Kidney epithelial cell (primary cell): ENCODE measurements around the gene ZNF503. TPM values are rescaled to one million over a fixed set of nuclear protein-coding genes. Genes with fewer than 3 reads are reported as not detected.

Experiments used
- DNase-seq: peaks from one replicate; pipeline ENCODE4 v3.0.0-alpha.2; 2010; ENCODE audit warnings: low read depth
- H3K27me3 ChIP-seq: 2 replicates; pipeline ENCODE4 v1.6.0; 2011; ENCODE audit warnings: low read length; ENCODE audit not compliant: control insufficient read depth, insufficient read depth
- H3K36me3 ChIP-seq: 2 replicates; pipeline ENCODE4 v1.5.1; 2011; ENCODE audit warnings: low read length; ENCODE audit not compliant: control insufficient read depth, insufficient read depth
- H3K4me3 ChIP-seq: 2 replicates; pipeline ENCODE4 v1.5.1; 2011; ENCODE audit warnings: low read depth, mild to moderate bottlenecking, control low read depth, low read length
- total RNA-seq: library from RNA; depleted of rRNA; stranded (reverse); fragments of >200 nt; gene quantifications from 2 replicates; pipeline ENCODE4 v1.2.3, GENCODE V29; 2015
- TF ChIP-seq, protein P1 (sequence below): IDR thresholded peaks from 2 replicates; pipeline ENCODE4 v1.5.1; 2011; ENCODE audit warnings: mild to moderate bottlenecking, moderate library complexity, low read length, control low read depth, inconsistent platforms; ENCODE audit not compliant: insufficient read depth, poor library complexity, severe bottlenecking

ZNF503 gene
- total RNA-seq, 1 donor from 2014 or later: 13.8 TPM

DNA sequence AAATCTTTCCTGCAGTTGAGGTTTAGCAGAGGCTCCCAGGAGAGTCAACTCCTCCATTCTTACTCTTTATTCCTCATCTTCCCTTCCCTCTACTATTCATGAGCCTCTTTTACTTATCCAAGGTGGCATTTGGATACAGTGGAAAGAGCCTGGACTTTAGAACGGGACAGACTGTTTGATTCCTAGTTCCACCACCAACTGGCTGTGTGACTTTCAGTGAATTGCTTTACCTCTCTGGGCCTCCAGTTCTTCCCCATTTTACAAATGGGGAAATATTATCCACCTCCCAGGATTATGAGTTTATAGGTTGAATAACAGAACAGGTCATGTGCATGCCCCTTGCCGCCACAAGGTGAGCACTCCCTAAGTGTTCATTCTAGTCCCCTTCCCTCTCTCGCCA is 49.9 kb downstream of the ZNF503 start:
- TF ChIP-seq, protein P1, sequence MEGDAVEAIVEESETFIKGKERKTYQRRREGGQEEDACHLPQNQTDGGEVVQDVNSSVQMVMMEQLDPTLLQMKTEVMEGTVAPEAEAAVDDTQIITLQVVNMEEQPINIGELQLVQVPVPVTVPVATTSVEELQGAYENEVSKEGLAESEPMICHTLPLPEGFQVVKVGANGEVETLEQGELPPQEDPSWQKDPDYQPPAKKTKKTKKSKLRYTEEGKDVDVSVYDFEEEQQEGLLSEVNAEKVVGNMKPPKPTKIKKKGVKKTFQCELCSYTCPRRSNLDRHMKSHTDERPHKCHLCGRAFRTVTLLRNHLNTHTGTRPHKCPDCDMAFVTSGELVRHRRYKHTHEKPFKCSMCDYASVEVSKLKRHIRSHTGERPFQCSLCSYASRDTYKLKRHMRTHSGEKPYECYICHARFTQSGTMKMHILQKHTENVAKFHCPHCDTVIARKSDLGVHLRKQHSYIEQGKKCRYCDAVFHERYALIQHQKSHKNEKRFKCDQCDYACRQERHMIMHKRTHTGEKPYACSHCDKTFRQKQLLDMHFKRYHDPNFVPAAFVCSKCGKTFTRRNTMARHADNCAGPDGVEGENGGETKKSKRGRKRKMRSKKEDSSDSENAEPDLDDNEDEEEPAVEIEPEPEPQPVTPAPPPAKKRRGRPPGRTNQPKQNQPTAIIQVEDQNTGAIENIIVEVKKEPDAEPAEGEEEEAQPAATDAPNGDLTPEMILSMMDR: no peak
- Histone ChIP-seq H3K36me3 (no peaks in the 10 kb centered on the region), H3K27me3 (no peaks in the 10 kb centered on the region), H3K4me3 (no peak overlapping the region)
- no peak for DNase-seq

DNA sequence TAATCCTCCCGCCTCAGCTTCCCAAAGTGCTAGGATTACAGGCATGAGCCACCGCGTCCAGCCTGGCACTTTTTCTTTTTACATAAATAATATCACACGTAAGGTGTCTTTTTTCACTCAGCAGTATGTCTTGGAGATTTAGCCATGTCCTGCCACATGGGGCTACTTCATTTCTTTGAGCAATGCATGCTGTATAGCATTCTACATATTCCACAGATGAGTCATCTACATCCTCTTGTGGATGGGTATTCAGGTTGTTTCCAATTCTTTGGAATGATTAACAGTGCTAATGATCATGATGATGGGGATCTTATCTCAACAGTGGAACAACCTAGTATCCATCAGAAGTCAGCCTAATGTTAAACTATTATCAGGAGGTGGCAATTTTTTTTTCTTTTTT is 50.8 kb downstream of the ZNF503 start:
- Histone ChIP-seq H3K36me3 (no peaks in the 10 kb centered on the region), H3K4me3 (no peak overlapping the region), H3K27me3 (no peaks in the 10 kb centered on the region)
- DNase-seq: peak; percentile 72
- TF ChIP-seq, protein P1: no peak

Other genes starting within 250 kb of the ZNF503 start
- gene VDAC2, start 191.0 kb downstream of the ZNF503 start, total RNA-seq: 188 and 251 TPM in 2 replicates
- 22.0 and 35.9 TPM in 2 replicates for gene COMTD1, start 165.8 kb downstream of the ZNF503 start, total RNA-seq
- 18.7 and 24.3 TPM in 2 replicates for gene LRMDA, start 29.9 kb upstream of the ZNF503 start, total RNA-seq